AG09319 (cell line): ENCODE data around the gene ARHGAP42.
"Not testable (repeated sequence)": the region's sequence is repeated elsewhere in the genome, so short reads cannot be mapped to it uniquely, and the experiment has no call there.

ENCODE experiments used
- DNase-seq: peaks from one replicate; pipeline ENCODE4 v3.0.0-alpha.2; 2010; ENCODE audit warnings: low read depth; ENCODE audit errors: extremely low read depth
- CTCF ChIP-seq: IDR thresholded peaks from 2 replicates; pipeline ENCODE4 v1.5.1; 2011; ENCODE audit warnings: low read depth, mild to moderate bottlenecking, inconsistent platforms, low read length, moderate library complexity

ARHGAP42 gene

GRCh38 chr11:100883830-100884229 is 196.7 kb downstream of the ARHGAP42 start:
- DNase-seq, result no peak

GRCh38 chr11:100887659-100888058 is 200.6 kb downstream of the ARHGAP42 start:
- TF ChIP-seq CTCF, result no peak
- no peak for DNase-seq

More at GRCh38 chr11:100883830-100884229, 196.7 kb downstream of the ARHGAP42 start:
- TF ChIP-seq CTCF, result no peak

GRCh38 chr11:100888836-100889235 is 201.7 kb downstream of the ARHGAP42 start:
- no peak for TF ChIP-seq CTCF
- DNase-seq, result no peak

GRCh38 chr11:100889758-100890157 is 202.7 kb downstream of the ARHGAP42 start:
- DNase-seq, result no peak
- no peak for TF ChIP-seq CTCF

GRCh38 chr11:100890789-100891188 is 203.7 kb downstream of the ARHGAP42 start:
- no peak for TF ChIP-seq CTCF
- DNase-seq, result peak; percentile 84

- DNase-seq, result no peak
- no peak for TF ChIP-seq CTCF
Measured at GRCh38 chr11:100892886-100893285, 205.8 kb downstream of the ARHGAP42 start.

- DNase-seq, result no peak
- no peak for TF ChIP-seq CTCF
Measured at GRCh38 chr11:100895449-100895848, 208.4 kb downstream of the ARHGAP42 start.

- not testable (repeated sequence) for DNase-seq
Measured at GRCh38 chr11:100895976-100896375, 208.9 kb downstream of the ARHGAP42 start.

- DNase-seq, result not testable (repeated sequence)
Measured at GRCh38 chr11:100901471-100901870, 214.4 kb downstream of the ARHGAP42 start.
